HG03520 (cell line): ENCODE results near the gene AFTPH.
A peak's percentile ranks its signal among the peaks of the same experiment; 100 is the strongest.

Experiments
- ATAC-seq: cut with Tn5 transposase; IDR thresholded peaks from one replicate; pipeline ENCODE4 v1.9.1; 2021; ENCODE audit warnings: mild to moderate bottlenecking, moderate library complexity; ENCODE audit not compliant: unreplicated experiment

The AFTPH gene

DNA sequence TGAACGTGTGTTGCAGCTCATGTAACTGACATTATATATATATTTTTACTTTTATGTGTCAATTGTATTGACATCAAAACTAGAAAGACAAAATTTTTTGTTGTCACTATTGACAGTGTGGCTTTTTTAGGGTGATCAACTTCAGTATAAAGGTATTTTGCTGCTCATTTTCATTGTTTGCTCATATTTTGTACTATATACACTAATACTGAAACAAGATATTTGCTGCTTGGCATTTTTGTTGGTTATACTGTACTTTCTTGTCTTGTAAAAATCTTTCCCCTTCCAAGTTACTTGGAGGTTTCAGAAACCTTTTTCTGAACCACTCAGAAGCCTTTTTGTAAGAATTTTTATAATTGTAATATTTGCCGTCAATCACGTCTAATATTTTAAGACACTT is 16.5 kb downstream of the AFTPH start:
- no peak for ATAC-seq

DNA sequence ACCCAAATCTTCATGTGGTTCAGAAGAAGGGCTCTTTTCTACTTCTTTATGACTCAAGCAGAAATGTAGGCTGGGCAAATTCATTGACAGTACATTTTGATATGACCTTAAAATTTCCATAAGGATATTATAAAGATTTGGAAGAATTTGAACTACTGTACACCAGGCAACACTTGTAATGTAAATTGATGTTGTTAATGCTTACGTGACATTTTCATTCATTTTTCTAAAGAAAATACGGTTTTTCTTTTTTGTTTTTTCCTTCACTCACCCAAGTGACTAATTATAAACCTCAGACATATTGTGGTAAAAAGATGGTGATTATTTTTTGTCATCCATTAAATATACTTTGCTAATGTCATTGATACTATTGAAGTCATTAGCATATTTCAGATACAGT is 17.4 kb downstream of the AFTPH start:
- no peak for ATAC-seq

DNA sequence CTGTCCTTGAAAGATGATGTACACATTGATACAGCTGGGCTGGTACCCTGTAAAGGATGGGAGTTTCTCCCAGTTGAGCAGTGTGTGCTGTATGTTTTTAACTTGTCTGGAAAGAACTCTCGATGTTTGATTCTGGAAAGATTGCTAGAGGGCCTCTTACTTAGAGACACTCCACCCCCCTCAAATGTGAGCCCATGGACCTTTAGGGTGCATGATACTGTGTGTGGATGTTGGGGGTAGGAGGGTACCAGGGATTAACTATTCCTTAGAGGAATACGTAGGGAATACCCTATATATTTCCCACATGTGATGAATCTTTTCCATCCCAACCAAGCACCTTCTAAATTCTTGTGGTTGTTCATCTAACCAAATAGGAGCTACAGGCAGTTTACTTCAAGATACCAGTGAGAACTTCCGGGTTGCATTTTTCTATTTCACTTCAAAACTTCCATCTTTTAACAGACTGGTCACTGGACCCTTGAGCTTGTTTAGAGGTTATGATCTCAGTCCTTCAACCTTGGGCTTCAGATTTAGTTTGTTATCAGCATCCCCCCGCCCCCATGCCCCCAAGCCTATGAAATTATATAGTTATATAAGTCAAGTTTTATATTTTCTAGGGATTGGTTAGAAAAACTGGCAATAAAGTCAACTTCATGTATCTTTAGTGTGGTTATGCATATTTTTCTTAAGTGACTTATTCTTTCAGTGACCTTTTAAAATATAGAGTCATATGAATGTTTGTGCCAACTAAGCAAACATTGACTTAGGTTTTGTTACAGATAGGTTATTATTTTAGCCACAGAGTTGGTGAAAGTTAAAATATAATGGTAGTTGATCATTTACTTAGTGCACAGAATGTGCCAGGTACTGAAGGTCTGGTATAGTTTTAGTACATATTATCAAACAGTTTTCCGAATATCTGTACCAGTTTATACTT is 18.2 kb downstream of the AFTPH start:
- ATAC-seq: no peak

DNA sequence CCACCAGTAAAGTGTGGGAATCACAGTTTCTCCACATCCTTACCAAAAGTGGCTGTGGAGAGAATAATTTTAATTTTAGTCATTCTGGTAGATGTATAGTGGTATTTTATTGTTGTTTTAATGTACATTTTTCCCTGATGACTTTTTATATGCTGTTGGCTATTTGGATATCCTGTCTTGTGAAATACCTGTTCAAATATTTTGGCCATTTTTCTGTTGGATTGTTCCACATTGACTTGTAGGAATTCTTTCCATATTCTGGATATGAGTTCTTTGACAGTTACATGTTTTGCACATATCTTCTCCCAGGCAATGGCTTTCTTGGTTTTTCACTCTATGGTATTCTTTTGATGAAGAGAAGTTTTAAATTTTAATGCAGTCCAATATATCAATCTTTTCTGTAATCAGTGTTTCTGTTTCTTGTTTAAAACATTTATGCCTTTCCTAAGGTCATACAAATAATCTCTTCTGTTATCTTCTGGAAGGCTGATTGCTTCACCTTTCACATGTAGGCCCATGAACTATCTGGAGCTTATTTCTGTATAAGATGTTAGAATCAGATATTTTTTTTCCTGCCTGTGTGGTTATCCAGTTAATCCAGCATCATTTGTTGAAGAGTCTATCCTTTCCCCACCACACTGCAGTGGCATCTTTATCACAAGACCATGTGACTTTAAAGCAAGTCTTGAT is 19.0 kb downstream of the AFTPH start:
- no peak for ATAC-seq

DNA sequence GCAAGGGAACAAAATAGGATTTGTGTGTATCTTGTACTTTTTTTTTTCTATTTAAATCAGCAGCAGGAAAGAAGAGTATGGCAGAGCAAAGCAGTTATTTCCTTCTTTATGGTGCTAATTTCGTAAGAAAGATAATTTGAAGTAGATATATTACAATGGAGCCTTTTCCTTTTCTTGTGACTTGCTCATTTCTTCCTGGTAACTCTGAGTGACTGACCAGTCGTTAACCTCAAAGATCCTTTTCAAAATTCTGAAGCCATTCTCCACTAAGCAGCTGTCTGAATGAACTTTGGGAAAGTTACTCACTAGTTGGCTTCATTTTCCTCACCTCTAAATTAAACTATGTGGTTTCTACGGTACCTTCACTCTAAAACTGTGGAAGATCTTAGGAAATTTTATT is 24.6 kb downstream of the AFTPH start:
- no peak for ATAC-seq

DNA sequence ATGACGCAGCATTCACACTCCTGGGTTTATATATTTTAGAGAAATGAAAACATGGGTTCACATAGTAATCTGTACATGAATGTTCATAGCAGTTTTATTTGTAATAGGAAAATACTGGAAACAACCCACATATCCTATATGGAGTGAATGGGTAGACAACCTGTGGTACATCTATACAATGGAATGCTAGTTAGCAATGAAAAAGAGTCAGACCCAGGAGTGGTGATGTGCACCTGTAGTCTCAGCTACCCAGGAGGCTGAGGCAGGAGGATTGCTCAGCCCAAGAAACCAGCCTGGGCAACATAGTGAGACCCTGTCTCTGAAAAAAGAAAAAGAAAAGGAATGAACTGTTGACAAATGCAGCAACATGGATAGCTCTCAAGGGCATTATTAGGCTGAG is 25.9 kb downstream of the AFTPH start:
- no peak for ATAC-seq

DNA sequence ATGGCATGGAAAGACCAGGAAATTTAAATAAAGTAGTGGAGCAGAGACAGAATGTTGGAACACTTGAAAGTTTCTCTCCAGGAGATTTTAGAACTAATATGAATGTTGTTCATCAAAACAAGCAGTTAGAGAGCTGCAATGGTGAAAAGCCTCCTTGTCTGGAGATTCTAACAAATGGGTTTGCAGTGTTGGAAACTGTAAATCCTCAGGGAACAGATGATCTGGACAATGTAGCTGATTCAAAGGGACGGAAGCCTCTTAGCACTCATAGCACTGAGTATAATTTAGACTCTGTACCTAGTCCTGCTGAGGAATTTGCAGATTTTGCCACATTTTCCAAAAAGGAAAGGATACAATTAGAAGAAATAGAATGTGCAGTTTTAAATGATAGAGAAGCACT is 27.7 kb downstream of the AFTPH start:
- ATAC-seq: no peak

DNA sequence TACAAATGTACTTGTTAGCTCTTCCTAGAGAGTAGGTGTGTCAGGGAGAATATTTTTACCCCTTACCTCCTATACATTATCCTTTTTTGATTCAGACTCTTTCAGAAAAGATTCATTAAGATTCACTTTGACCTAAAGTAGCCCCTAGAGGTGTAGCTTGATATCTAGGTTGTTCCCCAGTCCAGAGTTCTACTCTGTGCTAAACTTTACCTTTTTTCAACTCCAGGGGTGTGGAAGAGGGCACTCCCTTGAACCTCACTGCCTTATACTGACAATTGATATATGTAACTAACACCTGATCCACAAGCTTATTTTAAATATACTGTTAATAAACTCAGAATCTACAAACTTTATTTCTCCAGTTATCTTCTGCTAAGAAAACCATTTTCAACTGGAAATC is 30.0 kb downstream of the AFTPH start:
- no peak for ATAC-seq

DNA sequence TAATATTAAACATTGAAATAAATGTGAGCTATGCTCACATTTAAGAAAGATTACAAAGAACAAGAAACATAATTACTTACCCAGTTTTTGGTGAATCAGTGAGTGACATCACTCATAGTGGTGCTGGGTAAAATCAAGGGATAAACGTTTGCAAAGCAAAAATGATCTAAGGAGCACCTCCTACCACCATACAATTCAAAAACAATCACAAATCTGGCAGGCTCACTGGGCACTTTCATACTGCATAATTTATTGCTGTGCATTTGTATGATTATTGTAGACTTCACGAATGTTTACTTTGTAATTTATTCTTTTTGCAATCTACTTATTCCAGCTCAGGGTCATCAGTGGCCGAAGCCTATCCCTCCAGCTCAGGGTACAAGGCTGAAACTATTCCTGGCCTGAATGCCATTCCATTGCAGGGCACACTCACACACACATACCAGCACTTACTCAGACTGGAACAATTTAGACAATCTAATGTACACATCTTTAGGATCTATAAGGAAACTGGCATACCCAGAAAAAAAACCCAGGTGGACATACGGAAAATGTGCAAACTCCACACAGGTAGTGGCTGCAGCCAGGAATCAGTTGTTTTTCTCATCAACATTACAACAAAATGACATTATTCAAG is 34.4 kb downstream of the AFTPH start:
- no peak for ATAC-seq

DNA sequence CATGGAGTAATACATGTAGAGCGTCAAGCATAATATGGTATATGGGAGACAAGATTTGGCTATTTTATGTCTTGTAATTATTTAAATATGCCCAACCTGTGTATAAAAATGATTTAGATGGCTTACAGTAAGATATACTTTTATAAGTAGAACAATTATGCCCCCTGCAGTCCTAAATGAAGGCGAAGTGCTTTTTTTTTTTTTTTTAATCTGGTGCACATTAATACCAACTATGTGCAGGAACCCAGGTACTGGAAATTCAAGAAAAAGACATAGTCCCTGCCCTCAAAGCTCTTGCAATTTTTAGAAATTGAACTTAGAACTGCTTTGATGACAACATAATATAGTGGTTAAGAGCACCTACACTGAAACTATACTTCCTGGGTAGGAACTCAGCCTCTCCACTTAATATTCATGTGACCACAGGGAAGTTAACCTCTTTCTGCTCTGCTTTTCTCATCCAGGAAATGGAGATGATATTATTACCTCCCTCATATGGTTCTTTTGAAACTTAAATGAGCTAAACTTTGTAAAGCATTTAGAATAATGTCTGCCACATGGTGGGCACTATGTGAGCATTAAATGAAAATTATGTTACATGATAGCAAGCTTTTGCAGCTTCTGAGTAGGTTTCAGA is 38.1 kb downstream of the AFTPH start:
- no peak for ATAC-seq

DNA sequence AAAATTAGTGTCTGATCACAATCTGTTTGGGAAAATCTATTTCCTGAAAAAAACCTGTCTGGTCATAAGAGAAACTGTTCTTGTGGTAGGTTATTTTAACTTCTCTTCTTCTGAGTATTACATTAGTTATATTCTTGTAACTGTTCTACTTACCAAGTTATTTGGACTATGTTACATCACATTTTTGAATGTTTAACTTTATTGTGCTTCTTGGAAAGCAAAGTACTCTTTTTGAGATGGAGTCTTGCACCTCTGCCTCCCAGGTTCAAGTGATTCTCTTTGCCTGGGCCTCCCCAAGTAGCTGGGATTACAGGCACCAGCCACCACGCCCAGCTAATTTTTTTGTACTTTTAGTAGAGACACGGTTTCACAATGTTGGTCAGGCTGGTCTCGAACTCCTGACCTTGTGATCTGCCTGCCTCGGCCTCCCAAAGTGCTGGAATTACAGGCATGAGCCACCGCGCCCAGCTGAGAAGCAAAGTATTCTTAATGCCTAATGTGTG is 39.4 kb downstream of the AFTPH start:
- ATAC-seq: no peak

DNA sequence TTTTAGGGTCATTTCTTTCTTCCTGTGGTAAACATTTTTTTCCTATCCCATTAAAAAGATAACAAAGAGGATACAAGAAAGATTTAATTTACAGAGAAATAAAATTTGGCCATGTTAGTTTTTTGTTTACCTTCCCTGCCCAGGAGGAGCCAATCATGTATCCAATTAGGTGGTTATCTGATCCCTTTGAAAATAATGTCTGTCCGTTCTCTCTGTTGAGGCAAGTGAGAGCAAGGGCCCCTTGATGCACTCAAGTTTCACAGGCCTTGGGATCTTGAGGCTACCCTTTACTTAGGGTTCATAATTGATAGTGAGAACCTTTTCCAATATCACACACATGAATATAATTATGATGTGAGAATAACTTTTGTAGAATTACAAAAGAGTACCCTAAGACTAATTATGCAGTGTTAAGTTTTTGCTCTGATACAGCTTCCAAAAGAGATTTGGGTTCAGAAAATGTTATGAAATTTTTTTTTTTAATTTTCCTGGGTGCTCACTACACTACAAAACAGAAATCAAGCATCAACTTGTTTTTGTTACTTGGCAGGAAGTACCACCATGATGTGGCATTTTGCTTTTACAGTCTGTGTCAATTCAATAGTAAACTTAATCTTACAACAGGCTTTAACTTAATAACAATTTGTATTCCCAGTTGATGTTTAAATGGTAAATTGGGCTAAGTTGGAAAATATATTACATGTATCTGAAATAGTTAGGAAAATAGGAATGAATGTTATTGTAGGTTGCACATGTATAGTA is 42.0 kb downstream of the AFTPH start:
- no peak for ATAC-seq

DNA sequence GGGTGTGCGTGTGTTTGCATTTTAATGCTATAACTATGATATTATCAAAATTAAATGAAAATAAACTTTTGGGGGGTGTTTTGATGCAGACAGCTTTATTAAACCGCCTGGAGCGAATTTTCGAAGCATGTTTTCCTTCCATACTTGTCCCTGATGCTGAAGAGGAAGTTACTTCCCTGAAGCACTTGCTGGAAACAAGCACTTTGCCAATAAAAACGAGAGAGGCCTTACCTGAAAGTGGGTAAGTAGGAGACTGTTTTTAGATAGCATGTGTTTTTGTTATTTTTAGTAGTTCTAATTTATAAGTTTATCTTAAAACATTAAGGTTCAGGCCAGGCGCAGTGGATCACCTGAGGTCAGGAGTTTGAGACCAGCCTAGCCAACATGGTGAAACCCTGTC is 43.3 kb downstream of the AFTPH start:
- no peak for ATAC-seq

DNA sequence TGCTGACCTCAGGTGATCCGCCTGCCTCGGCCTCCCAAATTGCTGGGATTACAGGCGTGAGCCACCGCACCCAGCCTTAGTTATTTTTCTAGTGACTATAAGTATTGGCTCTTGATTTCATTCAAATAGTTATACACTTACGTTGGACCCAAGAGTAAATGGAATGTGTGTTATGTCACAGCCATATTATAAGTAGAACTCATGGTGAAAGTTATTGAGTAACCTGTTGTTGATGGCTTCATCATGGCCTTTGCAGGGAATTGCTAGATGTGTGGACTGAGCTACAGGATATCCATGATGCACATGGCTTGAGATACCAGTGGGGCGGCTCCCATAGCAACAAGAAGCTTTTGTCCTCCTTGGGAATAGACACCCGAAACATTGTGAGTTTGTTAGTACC is 44.7 kb downstream of the AFTPH start:
- no peak for ATAC-seq

DNA sequence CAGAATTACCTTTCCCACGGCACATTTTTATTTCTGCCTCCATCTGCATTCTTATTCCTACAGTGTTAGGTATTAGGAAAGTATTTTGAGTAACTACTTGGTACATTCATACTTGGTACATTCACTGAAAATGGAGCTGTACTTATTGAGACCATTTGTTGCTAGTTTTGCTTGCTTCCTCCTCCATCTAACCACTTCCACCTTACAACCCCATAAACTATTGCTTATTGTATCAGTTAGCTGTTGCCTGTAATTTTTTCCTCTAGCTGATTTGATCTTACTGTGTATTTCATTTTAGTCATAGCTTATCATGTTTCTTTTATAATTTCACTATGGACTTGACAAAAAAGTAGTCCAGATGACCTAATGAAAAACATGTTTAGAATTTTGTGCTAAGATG is 50.7 kb downstream of the AFTPH start:
- no peak for ATAC-seq

DNA sequence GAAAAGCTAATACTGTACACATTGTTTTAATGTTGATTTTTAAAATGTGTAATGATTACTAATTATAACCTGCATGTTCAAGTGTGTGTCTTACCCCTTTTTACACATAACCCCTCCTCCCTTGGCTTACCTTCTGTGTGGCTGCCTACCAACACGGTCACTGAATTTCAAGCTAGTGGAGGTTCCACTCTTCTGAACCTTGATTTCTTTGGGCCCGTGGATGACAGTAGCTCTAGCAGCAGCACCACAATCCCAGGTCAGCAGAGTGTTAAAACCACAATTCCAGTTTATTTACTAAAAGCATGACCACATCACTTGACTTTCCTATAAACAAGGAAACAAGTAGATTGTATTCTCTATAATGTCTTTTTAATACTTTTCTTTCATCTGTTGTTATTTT is 56.9 kb downstream of the AFTPH start:
- no peak for ATAC-seq

DNA sequence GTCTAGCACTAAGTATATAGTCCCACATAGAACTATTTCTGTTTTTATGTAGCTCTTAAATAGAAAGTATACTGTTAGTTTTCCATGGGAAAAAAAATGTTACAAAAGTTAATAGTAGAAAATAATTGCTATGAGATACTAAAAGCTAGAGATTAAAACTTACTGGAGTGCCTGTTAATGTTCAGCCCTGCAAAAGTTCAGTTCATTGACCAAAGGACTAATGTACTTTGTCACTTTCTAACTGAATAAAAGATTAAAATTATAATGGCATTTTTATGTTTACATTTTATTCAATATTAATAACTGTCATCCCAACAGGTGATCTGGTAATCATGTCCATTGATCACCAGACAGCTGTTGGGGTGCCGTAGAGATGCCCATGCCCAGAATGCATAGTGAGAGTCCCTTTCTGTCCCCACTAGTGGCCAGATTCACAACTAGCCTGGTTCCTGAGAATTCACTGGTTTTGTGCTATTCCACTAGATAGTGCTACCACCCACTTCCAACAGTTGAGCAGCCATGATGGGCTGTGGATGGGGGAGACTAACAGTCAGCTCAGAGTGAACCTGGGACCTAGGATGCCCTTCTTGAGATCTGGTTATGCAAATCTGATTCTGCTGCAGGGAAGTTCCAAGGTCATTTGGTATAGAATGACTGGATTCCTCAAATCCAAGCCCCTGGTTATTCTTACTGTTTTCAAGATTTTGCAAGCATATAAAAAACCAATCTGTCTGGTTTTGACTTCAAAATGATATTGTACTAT is 57.8 kb downstream of the AFTPH start:
- no peak for ATAC-seq

DNA sequence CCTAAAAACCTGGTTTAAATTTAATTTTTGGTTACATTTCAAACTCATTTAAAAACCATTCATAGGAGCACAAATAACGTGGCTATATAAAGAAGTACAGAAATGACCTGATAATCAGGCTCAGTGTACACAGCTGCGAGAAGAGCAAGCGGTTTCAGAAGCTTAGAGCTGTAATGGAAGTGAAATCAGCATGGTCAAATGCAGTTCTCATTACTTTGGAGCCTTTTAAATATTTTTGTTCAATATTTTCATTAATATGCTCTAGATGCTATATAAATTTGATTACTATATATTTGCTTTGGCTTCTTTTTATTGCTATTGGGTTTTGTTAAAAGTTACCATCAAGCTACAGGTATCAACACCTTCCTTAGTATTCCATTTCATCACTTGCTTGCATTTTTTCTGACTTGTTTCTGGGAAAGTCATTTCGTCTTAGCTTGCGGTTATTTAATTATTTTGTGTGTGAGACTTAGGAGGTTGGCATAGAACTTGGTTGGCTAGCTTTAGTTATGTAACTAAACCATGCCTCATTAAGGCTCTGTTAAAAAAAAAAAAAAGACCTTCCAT is 58.7 kb downstream of the AFTPH start:
- peak; percentile 86 for ATAC-seq

DNA sequence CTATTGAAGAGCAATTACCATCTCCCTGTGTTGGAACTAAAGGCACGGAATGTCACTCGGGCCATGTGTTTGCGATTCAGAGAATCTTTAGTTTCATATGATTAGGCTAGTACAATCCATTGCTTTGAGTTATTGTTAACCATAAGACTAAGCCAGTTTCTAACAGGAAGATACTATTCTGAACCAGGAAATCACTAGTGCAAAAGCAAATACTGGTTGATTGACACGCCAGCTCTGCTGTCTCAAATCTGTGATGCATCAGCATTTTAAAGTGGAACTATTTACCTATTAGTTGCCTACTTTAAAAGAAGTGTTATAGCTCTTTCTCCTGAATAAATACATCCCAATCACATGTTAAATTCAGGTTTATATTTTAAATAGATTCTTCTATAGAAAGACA is 61.9 kb downstream of the AFTPH start:
- no peak for ATAC-seq
